ENCODE data around the gene PDILT. TPM values are rescaled to one million over a fixed set of nuclear protein-coding genes. Genes with fewer than 3 reads are reported as not detected.
"Not testable (repeated sequence)": the region's sequence is repeated elsewhere in the genome, so short reads cannot be mapped to it uniquely, and the experiment has no call there.

PDILT gene, protein sequence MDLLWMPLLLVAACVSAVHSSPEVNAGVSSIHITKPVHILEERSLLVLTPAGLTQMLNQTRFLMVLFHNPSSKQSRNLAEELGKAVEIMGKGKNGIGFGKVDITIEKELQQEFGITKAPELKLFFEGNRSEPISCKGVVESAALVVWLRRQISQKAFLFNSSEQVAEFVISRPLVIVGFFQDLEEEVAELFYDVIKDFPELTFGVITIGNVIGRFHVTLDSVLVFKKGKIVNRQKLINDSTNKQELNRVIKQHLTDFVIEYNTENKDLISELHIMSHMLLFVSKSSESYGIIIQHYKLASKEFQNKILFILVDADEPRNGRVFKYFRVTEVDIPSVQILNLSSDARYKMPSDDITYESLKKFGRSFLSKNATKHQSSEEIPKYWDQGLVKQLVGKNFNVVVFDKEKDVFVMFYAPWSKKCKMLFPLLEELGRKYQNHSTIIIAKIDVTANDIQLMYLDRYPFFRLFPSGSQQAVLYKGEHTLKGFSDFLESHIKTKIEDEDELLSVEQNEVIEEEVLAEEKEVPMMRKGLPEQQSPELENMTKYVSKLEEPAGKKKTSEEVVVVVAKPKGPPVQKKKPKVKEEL
- not detected for total RNA-seq

GRCh38 chr16:20404637-20405036 is at the start of gene PDILT:
Gene PDILT, minus strand, starts transcription at chr16:20404737. Its CDS starts 5,437 bp downstream, at chr16:20399300.
- no peak for DNase-seq (ENCODE audit: low spot score in 2 of 2)
- intact Hi-C loops (cut with DNase I; ENCODE audit: low total_unique reads) = loop anchor here (5.0 kb wide), 1 partner anchor 533 kb away; no protein-coding TSS in a partner anchor
- TF ChIP-seq, protein P1, sequence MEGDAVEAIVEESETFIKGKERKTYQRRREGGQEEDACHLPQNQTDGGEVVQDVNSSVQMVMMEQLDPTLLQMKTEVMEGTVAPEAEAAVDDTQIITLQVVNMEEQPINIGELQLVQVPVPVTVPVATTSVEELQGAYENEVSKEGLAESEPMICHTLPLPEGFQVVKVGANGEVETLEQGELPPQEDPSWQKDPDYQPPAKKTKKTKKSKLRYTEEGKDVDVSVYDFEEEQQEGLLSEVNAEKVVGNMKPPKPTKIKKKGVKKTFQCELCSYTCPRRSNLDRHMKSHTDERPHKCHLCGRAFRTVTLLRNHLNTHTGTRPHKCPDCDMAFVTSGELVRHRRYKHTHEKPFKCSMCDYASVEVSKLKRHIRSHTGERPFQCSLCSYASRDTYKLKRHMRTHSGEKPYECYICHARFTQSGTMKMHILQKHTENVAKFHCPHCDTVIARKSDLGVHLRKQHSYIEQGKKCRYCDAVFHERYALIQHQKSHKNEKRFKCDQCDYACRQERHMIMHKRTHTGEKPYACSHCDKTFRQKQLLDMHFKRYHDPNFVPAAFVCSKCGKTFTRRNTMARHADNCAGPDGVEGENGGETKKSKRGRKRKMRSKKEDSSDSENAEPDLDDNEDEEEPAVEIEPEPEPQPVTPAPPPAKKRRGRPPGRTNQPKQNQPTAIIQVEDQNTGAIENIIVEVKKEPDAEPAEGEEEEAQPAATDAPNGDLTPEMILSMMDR (IDR thresholded peaks at IDR 0.05) = no peak
- no peak for TF ChIP-seq POLR2A (IDR thresholded peaks at IDR 0.05)
- no peak within 1 kb of the TSS for H3K4me3 ChIP-seq (ENCODE audit: low read depth, poor library complexity, severe bottlenecking)
- 90 to 94% methylated on average over 2 of the region's 2 CpGs for WGBS, 2 donors

- 100% methylated on average over 3 of the region's 5 CpGs; no CpG with 5 or more reads in 1 of the 2 donors for WGBS, 2 donors
- intact Hi-C loops (cut with DNase I; ENCODE audit: low total_unique reads); DNase-seq (ENCODE audit: low spot score in 2 of 2); H3K4me3 ChIP-seq (ENCODE audit: low read depth, poor library complexity, severe bottlenecking): not testable (repeated sequence)
Observed at GRCh38 chr16:20453633-20454032, 49.1 kb upstream of the PDILT start.

DNA sequence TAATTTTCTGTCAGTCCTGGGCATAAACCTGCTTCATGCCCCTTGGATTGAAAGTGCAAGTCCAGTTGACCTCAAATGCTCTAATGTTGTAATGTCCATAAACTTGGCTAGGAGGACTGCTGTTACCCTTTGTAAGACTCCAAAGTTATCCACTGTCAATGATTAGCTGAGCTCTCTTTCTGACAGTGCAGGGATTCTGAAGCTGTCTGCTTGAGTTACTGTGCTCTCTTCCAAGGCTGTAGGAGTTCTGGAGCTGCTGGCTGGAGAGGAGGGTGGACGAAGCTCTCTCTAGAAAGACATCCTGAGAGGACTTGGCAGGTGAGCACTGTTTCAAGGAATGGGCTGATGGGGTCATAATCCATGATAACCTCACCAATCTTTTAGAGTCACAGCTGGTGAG is 46.8 kb upstream of the PDILT start, which contains the start of gene ACSM2A:
ACSM2A (plus strand) TSS at position 158 of the 400 bp plus-strand sequence. CDS start 8,594 bp downstream, outside the sequence.
- 40% methylated on average over 1 of the region's 1 CpG; no CpG with 5 or more reads in 1 of the 2 donors for WGBS, 2 donors
- DNase-seq (ENCODE audit: low spot score in 2 of 2); intact Hi-C loops (cut with DNase I; ENCODE audit: low total_unique reads); H3K4me3 ChIP-seq (ENCODE audit: low read depth, poor library complexity, severe bottlenecking): not testable (repeated sequence)

GRCh38 chr16:20446652-20447393 is 42.3 kb upstream of the PDILT start:
- no CpG with 5 or more reads among the region's 3 CpGs for WGBS, 2 donors
- intact Hi-C loops (cut with DNase I; ENCODE audit: low total_unique reads); DNase-seq (ENCODE audit: low spot score in 2 of 2); H3K4me3 ChIP-seq (ENCODE audit: low read depth, poor library complexity, severe bottlenecking): not testable (repeated sequence)

GRCh38 chr16:20441859-20442258 is 37.3 kb upstream of the PDILT start:
- DNase-seq (ENCODE audit: low spot score in 2 of 2); intact Hi-C loops (cut with DNase I; ENCODE audit: low total_unique reads); H3K4me3 ChIP-seq (ENCODE audit: low read depth, poor library complexity, severe bottlenecking): not testable (repeated sequence)
- 85 to 86% methylated on average over 2 of the region's 4 CpGs for WGBS, 2 donors

GRCh38 chr16:20441191-20441590 is 36.7 kb upstream of the PDILT start:
- WGBS, 2 donors = 51 to 56% methylated on average over 3 of the region's 3 CpGs

DNA sequence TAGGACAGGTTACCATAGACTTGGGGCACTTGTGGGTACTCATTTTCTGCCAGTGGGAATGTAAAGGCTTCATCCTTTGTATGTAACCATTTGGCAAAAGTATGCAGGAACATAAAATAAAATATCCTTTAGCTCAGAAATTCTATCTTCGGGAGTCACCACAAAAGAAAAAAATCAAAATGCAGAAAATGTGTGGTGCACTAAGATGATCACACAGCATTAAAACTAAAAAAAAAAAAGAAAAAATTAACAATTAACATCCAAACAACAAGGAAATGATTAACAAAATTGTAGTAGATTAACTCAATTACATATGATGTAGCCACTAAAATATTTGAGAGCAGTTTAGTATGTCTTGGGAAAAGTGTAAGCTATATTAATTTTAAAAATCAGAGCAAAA is 36.2 kb upstream of the PDILT start:
- not testable (repeated sequence) for DNase-seq (ENCODE audit: low spot score in 2 of 2)

More at GRCh38 chr16:20441191-20441590, 36.7 kb upstream of the PDILT start:
- no peak for DNase-seq (ENCODE audit: low spot score in 2 of 2)
- intact Hi-C loops (cut with DNase I; ENCODE audit: low total_unique reads) = no loop called here
- TF ChIP-seq POLR2A (IDR thresholded peaks at IDR 0.05) = no peak
- TF ChIP-seq, protein P1 (IDR thresholded peaks at IDR 0.05) = no peak
- no peak overlapping the region for H3K4me3 ChIP-seq (ENCODE audit: low read depth, poor library complexity, severe bottlenecking)

GRCh38 chr16:20439820-20440231 is 35.3 kb upstream of the PDILT start:
- 10 to 59% methylated on average over 3 of the region's 3 CpGs for WGBS, 2 donors
- peak in 1 of 2 donors; percentile 30 for DNase-seq (ENCODE audit: low spot score in 2 of 2)
- H3K4me3 ChIP-seq (ENCODE audit: low read depth, poor library complexity, severe bottlenecking); intact Hi-C loops (cut with DNase I; ENCODE audit: low total_unique reads): not testable (repeated sequence)

More for the DNA sequence above, 36.2 kb upstream of the PDILT start:
- intact Hi-C loops (cut with DNase I; ENCODE audit: low total_unique reads); H3K4me3 ChIP-seq (ENCODE audit: low read depth, poor library complexity, severe bottlenecking): not testable (repeated sequence)
- WGBS, 2 donors = 54 to 67% methylated on average over 1 of the region's 1 CpG

GRCh38 chr16:20438950-20439349 is 34.4 kb upstream of the PDILT start:
- H3K4me3 ChIP-seq (ENCODE audit: low read depth, poor library complexity, severe bottlenecking); DNase-seq (ENCODE audit: low spot score in 2 of 2); intact Hi-C loops (cut with DNase I; ENCODE audit: low total_unique reads): not testable (repeated sequence)
- WGBS, 2 donors = 0 to 48% methylated on average over 1 to 2 of the region's 2 CpGs

Data from lower leg skin (tissue), 4 donors.